PFSK-1 (cell line): Measurements from ENCODE around the gene MOV10.

Source experiments
- FOXP2 ChIP-seq: optimal IDR thresholded peaks from 2 replicates; pipeline ENCODE3; 2011; ENCODE audit warnings: borderline replicate concordance, control low read depth, inconsistent platforms; ENCODE audit not compliant: insufficient read depth; ENCODE audit errors: extremely low read length, extremely low read depth
- POLR2AphosphoS5 ChIP-seq: IDR thresholded peaks from 2 replicates; pipeline ENCODE4 v1.6.1; 2012; ENCODE audit warnings: low read depth, mild to moderate bottlenecking, control low read depth, low read length, moderate library complexity
- SIN3A ChIP-seq: IDR thresholded peaks from 2 replicates; pipeline ENCODE4 v1.6.1; 2012; ENCODE audit warnings: mild to moderate bottlenecking, low read length, moderate library complexity, borderline replicate concordance; ENCODE audit not compliant: insufficient read depth
- TAF1 ChIP-seq: IDR thresholded peaks from 2 replicates; pipeline ENCODE4 v1.6.1; 2012; ENCODE audit warnings: low read length, control low read depth, borderline replicate concordance; ENCODE audit not compliant: insufficient read depth
- TF ChIP-seq, protein P1 (sequence below), 2 experiments: IDR thresholded peaks; 2 replicates each; pipeline versions ENCODE4 v1.6.1 to v1.8.0; 2011 to 2012; ENCODE audit warnings: low read depth in 2 of 2, low read length in 2 of 2, control low read depth in 1 of 2, inconsistent platforms in 1 of 2, mild to moderate bottlenecking in 1 of 2, moderate library complexity in 1 of 2; ENCODE audit not compliant: insufficient read depth in 1 of 2

Gene MOV10

GRCh38 chr1:112676543-112676942, 2.1 kb downstream of the MOV10 start:
- TF ChIP-seq, protein P1, sequence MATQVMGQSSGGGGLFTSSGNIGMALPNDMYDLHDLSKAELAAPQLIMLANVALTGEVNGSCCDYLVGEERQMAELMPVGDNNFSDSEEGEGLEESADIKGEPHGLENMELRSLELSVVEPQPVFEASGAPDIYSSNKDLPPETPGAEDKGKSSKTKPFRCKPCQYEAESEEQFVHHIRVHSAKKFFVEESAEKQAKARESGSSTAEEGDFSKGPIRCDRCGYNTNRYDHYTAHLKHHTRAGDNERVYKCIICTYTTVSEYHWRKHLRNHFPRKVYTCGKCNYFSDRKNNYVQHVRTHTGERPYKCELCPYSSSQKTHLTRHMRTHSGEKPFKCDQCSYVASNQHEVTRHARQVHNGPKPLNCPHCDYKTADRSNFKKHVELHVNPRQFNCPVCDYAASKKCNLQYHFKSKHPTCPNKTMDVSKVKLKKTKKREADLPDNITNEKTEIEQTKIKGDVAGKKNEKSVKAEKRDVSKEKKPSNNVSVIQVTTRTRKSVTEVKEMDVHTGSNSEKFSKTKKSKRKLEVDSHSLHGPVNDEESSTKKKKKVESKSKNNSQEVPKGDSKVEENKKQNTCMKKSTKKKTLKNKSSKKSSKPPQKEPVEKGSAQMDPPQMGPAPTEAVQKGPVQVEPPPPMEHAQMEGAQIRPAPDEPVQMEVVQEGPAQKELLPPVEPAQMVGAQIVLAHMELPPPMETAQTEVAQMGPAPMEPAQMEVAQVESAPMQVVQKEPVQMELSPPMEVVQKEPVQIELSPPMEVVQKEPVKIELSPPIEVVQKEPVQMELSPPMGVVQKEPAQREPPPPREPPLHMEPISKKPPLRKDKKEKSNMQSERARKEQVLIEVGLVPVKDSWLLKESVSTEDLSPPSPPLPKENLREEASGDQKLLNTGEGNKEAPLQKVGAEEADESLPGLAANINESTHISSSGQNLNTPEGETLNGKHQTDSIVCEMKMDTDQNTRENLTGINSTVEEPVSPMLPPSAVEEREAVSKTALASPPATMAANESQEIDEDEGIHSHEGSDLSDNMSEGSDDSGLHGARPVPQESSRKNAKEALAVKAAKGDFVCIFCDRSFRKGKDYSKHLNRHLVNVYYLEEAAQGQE (IDR thresholded peaks at IDR 0.05; ENCODE audit: insufficient read depth in 1 of 2, low read depth in 2 of 2, low read length in 2 of 2): no peak

- TF ChIP-seq FOXP2: no peak
- TF ChIP-seq TAF1: no peak
- no peak for TF ChIP-seq SIN3A
- TF ChIP-seq, protein P1 (IDR thresholded peaks at IDR 0.05; ENCODE audit: insufficient read depth in 1 of 2, low read depth in 2 of 2, low read length in 2 of 2): no peak
- TF ChIP-seq POLR2AphosphoS5: no peak
Observed at GRCh38 chr1:112677501-112677900, 3.0 kb downstream of the MOV10 start.

- no peak for TF ChIP-seq SIN3A
- TF ChIP-seq POLR2AphosphoS5: no peak
- TF ChIP-seq, protein P1 (IDR thresholded peaks at IDR 0.05; ENCODE audit: insufficient read depth in 1 of 2, low read depth in 2 of 2, low read length in 2 of 2): no peak
- TF ChIP-seq TAF1: no peak
- no peak for TF ChIP-seq FOXP2
Observed at GRCh38 chr1:112678605-112679004, 4.1 kb downstream of the MOV10 start.

GRCh38 chr1:112685913-112686312, 11.5 kb downstream of the MOV10 start:
- TF ChIP-seq, protein P1 (IDR thresholded peaks at IDR 0.05; ENCODE audit: insufficient read depth in 1 of 2, low read depth in 2 of 2, low read length in 2 of 2): no peak
- no peak for TF ChIP-seq SIN3A
- TF ChIP-seq TAF1: no peak
- no peak for TF ChIP-seq FOXP2
- no peak for TF ChIP-seq POLR2AphosphoS5

DNA sequence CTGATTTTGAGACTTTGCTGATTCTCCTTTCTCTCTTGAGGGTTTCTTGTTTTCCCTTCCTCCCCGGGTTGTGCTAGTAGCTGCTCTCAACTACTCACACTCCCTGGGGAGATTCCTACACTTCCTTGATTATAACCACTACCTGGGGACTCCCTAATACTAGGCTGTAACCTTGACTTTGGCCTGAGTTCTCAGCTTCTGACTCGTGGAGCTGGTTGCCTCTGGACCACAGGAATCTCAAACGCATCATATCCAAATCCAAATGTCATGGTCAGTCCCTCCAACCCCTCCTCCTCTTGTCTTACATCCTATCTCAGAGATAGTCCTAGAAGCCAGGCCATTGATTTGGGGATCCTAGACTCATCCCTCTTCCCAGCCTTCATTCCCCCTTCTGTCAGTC, 12.0 kb downstream of the MOV10 start:
- TF ChIP-seq POLR2AphosphoS5: no peak
- no peak for TF ChIP-seq SIN3A
- TF ChIP-seq TAF1: no peak
- no peak for TF ChIP-seq FOXP2
- TF ChIP-seq, protein P1 (IDR thresholded peaks at IDR 0.05; ENCODE audit: insufficient read depth in 1 of 2, low read depth in 2 of 2, low read length in 2 of 2): no peak
